Kidney epithelial cell (primary cell): Measurements from ENCODE around the gene ENTPD1. TPM values are rescaled to one million over a fixed set of nuclear protein-coding genes. Genes with fewer than 3 reads are reported as not detected.

Experiments
- DNase-seq: peaks from one replicate; pipeline ENCODE4 v3.0.0-alpha.2; 2010; ENCODE audit warnings: low read depth
- H3K27me3 ChIP-seq: 2 replicates; pipeline ENCODE4 v1.6.0; 2011; ENCODE audit warnings: low read length; ENCODE audit not compliant: control insufficient read depth, insufficient read depth
- H3K36me3 ChIP-seq: 2 replicates; pipeline ENCODE4 v1.5.1; 2011; ENCODE audit warnings: low read length; ENCODE audit not compliant: control insufficient read depth, insufficient read depth
- H3K4me3 ChIP-seq: 2 replicates; pipeline ENCODE4 v1.5.1; 2011; ENCODE audit warnings: low read depth, mild to moderate bottlenecking, control low read depth, low read length
- CTCF ChIP-seq: IDR thresholded peaks from 2 replicates; pipeline ENCODE4 v1.5.1; 2011; ENCODE audit warnings: mild to moderate bottlenecking, moderate library complexity, low read length, control low read depth, inconsistent platforms; ENCODE audit not compliant: insufficient read depth, poor library complexity, severe bottlenecking
- total RNA-seq: library from RNA; depleted of rRNA; stranded (reverse); fragments of >200 nt; gene quantifications from 2 replicates; pipeline ENCODE4 v1.2.3, GENCODE V29; 2015

ENTPD1 gene
- total RNA-seq, 1 donor from 2014 or later, result 0.17 TPM

- H3K4me3 ChIP-seq, result no peak overlapping the region
- TF ChIP-seq CTCF, result no peak
- no peaks in the 10 kb centered on the region for H3K27me3 ChIP-seq
- DNase-seq, result no peak
- no peaks in the 10 kb centered on the region for H3K36me3 ChIP-seq
Observed at GRCh38 chr10:95742485-95742884, 13.5 kb upstream of the ENTPD1 start.

GRCh38 chr10:95742962-95743535 lies 12.9 kb upstream of the ENTPD1 start:
- TF ChIP-seq CTCF, result no peak
- no peaks in the 10 kb centered on the region for H3K36me3 ChIP-seq
- no peaks in the 10 kb centered on the region for H3K27me3 ChIP-seq
- no peak overlapping the region for H3K4me3 ChIP-seq
- no peak for DNase-seq

- TF ChIP-seq CTCF, result no peak
- H3K36me3 ChIP-seq, result no peaks in the 10 kb centered on the region
- no peak overlapping the region for H3K4me3 ChIP-seq
- no peaks in the 10 kb centered on the region for H3K27me3 ChIP-seq
- no peak for DNase-seq
Observed at GRCh38 chr10:95745501-95745900, 10.5 kb upstream of the ENTPD1 start.

- TF ChIP-seq CTCF, result no peak
- no peak for DNase-seq
- no peaks in the 10 kb centered on the region for H3K27me3 ChIP-seq
- no peaks in the 10 kb centered on the region for H3K36me3 ChIP-seq
- no peak overlapping the region for H3K4me3 ChIP-seq
Observed at GRCh38 chr10:95748349-95748748, 7.6 kb upstream of the ENTPD1 start.

DNA sequence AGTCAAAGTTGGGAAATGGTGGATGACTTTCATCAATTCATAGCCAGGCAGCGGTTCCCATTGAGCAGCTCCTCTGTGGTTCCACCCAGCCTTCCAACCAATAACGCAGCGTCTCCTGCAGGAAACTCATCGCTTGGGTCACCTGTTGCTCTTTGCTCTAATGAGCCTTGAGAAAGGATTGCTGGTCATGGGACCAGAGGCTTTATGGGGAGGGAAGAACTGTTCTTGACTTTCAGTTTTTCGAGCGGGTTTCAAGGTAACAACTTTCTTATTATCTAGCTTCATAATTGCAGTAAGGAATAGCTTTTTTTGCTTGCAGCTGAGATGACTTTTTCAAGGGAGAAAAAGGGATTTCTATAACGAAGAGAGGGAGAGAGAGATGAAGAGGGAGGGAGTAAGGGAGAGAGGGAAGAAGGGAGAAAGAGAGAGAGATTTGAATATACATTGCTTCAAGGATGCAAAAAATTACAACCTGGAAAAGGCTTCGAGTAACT lies 405 bp upstream of the ENTPD1 start:
- Histone ChIP-seq H3K27me3 (no peaks in the 10 kb centered on the region), H3K36me3 (no peaks in the 10 kb centered on the region), H3K4me3 (no peak overlapping the region)
- no peak for DNase-seq
- no peak for TF ChIP-seq CTCF
